HepG2 (cell line): ENCODE measurements around the gene FETUB. TPM values are rescaled to one million over a fixed set of nuclear protein-coding genes. Genes with fewer than 3 reads are reported as not detected.

ENCODE experiments used
- AKAP8 ChIP-seq: sonication (generic); formaldehyde crosslinking; IDR thresholded peaks from 2 replicates; pipeline ENCODE4 v1.5.1; 2020; ENCODE audit warnings: mild to moderate bottlenecking, missing genetic modification reagents
- DMTF1 ChIP-seq: sonication (generic); formaldehyde crosslinking; IDR thresholded peaks from 2 replicates; pipeline ENCODE4 v1.4.0; 2020; ENCODE audit warnings: mild to moderate bottlenecking, missing genetic modification reagents
- ETV6 ChIP-seq: sonication (generic); formaldehyde crosslinking; conservative IDR thresholded peaks from 2 replicates; pipeline ENCODE4 v1.4.0; 2020; ENCODE audit warnings: missing genetic modification reagents
- KDM4B ChIP-seq: sonication (generic); formaldehyde crosslinking; IDR thresholded peaks from 2 replicates; pipeline ENCODE4 v1.4.0; 2020; ENCODE audit warnings: missing genetic modification reagents
- NFATC3 ChIP-seq: sonication (generic); formaldehyde crosslinking; IDR thresholded peaks from 2 replicates; pipeline ENCODE4 v1.5.1; 2020; ENCODE audit warnings: mild to moderate bottlenecking, missing genetic modification reagents
- NR3C1 ChIP-seq: sonication (generic); formaldehyde crosslinking; IDR thresholded peaks from 2 replicates; pipeline ENCODE4 v1.4.0; 2020; ENCODE audit warnings: missing genetic modification reagents
- PCBP1 ChIP-seq: fragments of 200-400 bp; formaldehyde crosslinking; IDR thresholded peaks from 2 replicates; pipeline ENCODE4 v1.6.1; 2017; ENCODE audit warnings: mild to moderate bottlenecking, low read depth, low read length, borderline replicate concordance
- PHF20 ChIP-seq: sonication (generic); formaldehyde crosslinking; IDR thresholded peaks from 2 replicates; pipeline ENCODE4 v1.5.0; 2020; ENCODE audit warnings: mild to moderate bottlenecking, missing genetic modification reagents
- PRDM4 ChIP-seq: sonication (generic); formaldehyde crosslinking; IDR thresholded peaks from 2 replicates; pipeline ENCODE4 v1.9.0; 2021; ENCODE audit warnings: missing genetic modification reagents, borderline replicate concordance
- RAD51 ChIP-seq: fragments of 450-650 bp; IDR thresholded peaks from 2 replicates; pipeline ENCODE4 v1.6.1; 2016; ENCODE audit warnings: borderline replicate concordance
- SPEN ChIP-seq: sonication (generic); formaldehyde crosslinking; IDR thresholded peaks from 2 replicates; pipeline ENCODE4 v1.5.1; 2020; ENCODE audit warnings: low read depth, mild to moderate bottlenecking, missing genetic modification reagents
- TCF7L2 ChIP-seq: IDR thresholded peaks from 2 replicates; pipeline ENCODE4 v1.6.1; 2011; ENCODE audit warnings: mild to moderate bottlenecking, low read depth, low read length, moderate library complexity
- THAP11 ChIP-seq: IDR thresholded peaks from 2 replicates; pipeline ENCODE4 v1.6.1; 2016; ENCODE audit warnings: missing biosample characterization, missing genetic modification reagents
- TIGD3 ChIP-seq: sonication (generic); formaldehyde crosslinking; IDR thresholded peaks from 2 replicates; pipeline ENCODE4 v1.5.1; 2020; ENCODE audit warnings: mild to moderate bottlenecking, missing genetic modification reagents, borderline replicate concordance
- ZBTB3 ChIP-seq: sonication (generic); formaldehyde crosslinking; IDR thresholded peaks from 2 replicates; pipeline ENCODE4 v1.4.0; 2020; ENCODE audit warnings: low read depth, mild to moderate bottlenecking, moderate library complexity, missing genetic modification reagents, borderline replicate concordance
- ZFP41 ChIP-seq: sonication (generic); formaldehyde crosslinking; IDR thresholded peaks from 2 replicates; pipeline ENCODE4 v1.4.0; 2020; ENCODE audit warnings: mild to moderate bottlenecking, missing genetic modification reagents, borderline replicate concordance
- ZNF10 ChIP-seq: sonication (generic); formaldehyde crosslinking; IDR thresholded peaks from 2 replicates; pipeline ENCODE4 v1.4.0; 2020; ENCODE audit warnings: mild to moderate bottlenecking, low read depth, missing genetic modification reagents, borderline replicate concordance
- ZNF354B ChIP-seq: sonication (generic); formaldehyde crosslinking; IDR thresholded peaks from 2 replicates; pipeline ENCODE4 v1.8.0; 2022; ENCODE audit warnings: mild to moderate bottlenecking, missing genetic modification reagents
- ZNF530 ChIP-seq: sonication (generic); formaldehyde crosslinking; IDR thresholded peaks from 2 replicates; pipeline ENCODE4 v1.5.0; 2020; ENCODE audit warnings: low read depth, mild to moderate bottlenecking, missing genetic modification reagents
- ZNF547 ChIP-seq: sonication (generic); formaldehyde crosslinking; IDR thresholded peaks from 2 replicates; pipeline ENCODE4 v1.5.1; 2020; ENCODE audit warnings: mild to moderate bottlenecking, missing genetic modification reagents
- ZNF577 ChIP-seq: sonication (generic); formaldehyde crosslinking; IDR thresholded peaks from 2 replicates; pipeline ENCODE4 v1.4.0; 2020; ENCODE audit warnings: mild to moderate bottlenecking, low read depth, missing genetic modification reagents, borderline replicate concordance
- ZNF619 ChIP-seq: sonication (generic); formaldehyde crosslinking; IDR thresholded peaks from 2 replicates; pipeline ENCODE4 v1.4.0; 2020; ENCODE audit warnings: mild to moderate bottlenecking, missing genetic modification reagents
- ZNF678 ChIP-seq: sonication (generic); formaldehyde crosslinking; IDR thresholded peaks from 2 replicates; pipeline ENCODE4 v1.4.0; 2020; ENCODE audit warnings: mild to moderate bottlenecking, missing genetic modification reagents
- ZNF792 ChIP-seq: IDR thresholded peaks from 2 replicates; pipeline ENCODE4 v1.6.1; 2016
- polyA plus RNA-seq, 8 experiments: library from polyadenylated mRNA; depleted of rRNA in 3 of 8; stranded (reverse) in 7 of 8; unstranded in 1 of 8; fragments of >200 nt; fragmentation: Illumina TruSeq in 4 of 8; extraction: Trizol in 4 of 8; gene quantifications; 2 replicates each; pipeline versions ENCODE4 v1.2.1 to v1.2.3, GENCODE V29; 2011 to 2016; ENCODE audit warnings: low read depth in 4 of 8, missing spikeins in 1 of 8, mixed read lengths in 1 of 8; ENCODE audit not compliant: insufficient read depth in 1 of 8
- total RNA-seq, 5 experiments: library from RNA; depleted of rRNA; stranded (reverse); fragments of >200 nt; fragmentation: Illumina TruSeq; extraction: Trizol; gene quantifications; 2 replicates each; pipeline ENCODE4 v1.2.3, GENCODE V29; 2016; ENCODE audit warnings: low read depth in 1 of 5

The FETUB gene
- total and polyA plus RNA-seq, 2 of the 13 experiments (the other 11 are each of a cell fraction or from before 2014, with no cell fraction given), result 2.1 to 4.4 TPM

- TF ChIP-seq ZNF619, result 0 out of 2 replicates have a peak, but pooled peaks have one; percentile 32
- peak; percentile 94; the same call in 1 of the 2 replicates for TF ChIP-seq ZBTB3 (CRISPR knock-in tag)
- TF ChIP-seq PHF20 (CRISPR knock-in tag), result no peak
- TF ChIP-seq ZNF354B (CRISPR knock-in tag), result 0 out of 2 replicates have a peak, but pooled peaks have one; percentile 37
- TF ChIP-seq PCBP1, result no peak
- TF ChIP-seq ZNF792 (CRISPR knock-in tag), result peak; percentile 66; the same call in 1 of the 2 replicates
- TF ChIP-seq DMTF1 (CRISPR knock-in tag), result no peak
- peak; percentile 88; the same call in 1 of the 2 replicates for TF ChIP-seq TIGD3 (CRISPR knock-in tag)
- TF ChIP-seq AKAP8 (CRISPR knock-in tag), result peak; percentile 55; the same call in 1 of the 2 replicates
- TF ChIP-seq THAP11 (CRISPR knock-in tag), result peak; percentile 65
- no peak for TF ChIP-seq ZNF10 (CRISPR knock-in tag)
- TF ChIP-seq TCF7L2, result peak; percentile 67; the same call in 1 of the 2 replicates
- peak; percentile 94 for TF ChIP-seq SPEN
- no peak for TF ChIP-seq ZNF678
- 0 out of 2 replicates have a peak, but pooled peaks have one; percentile 27 for TF ChIP-seq ETV6
- TF ChIP-seq ZFP41 (CRISPR knock-in tag), result no peak
- peak; percentile 87; the same call in 1 of the 2 replicates for TF ChIP-seq NFATC3 (CRISPR knock-in tag)
- 0 out of 2 replicates have a peak, but pooled peaks have one; percentile 67 for TF ChIP-seq KDM4B (CRISPR knock-in tag)
- TF ChIP-seq ZNF547 (CRISPR knock-in tag), result peak; percentile 82
- TF ChIP-seq NR3C1, result no peak
- TF ChIP-seq ZNF530 (CRISPR knock-in tag), result 0 out of 2 replicates have a peak, but pooled peaks have one; percentile 52
- TF ChIP-seq PRDM4 (CRISPR knock-in tag), result no peak
- TF ChIP-seq ZNF577 (CRISPR knock-in tag), result no peak; the same call in 1 of the 2 replicates
- no peak for TF ChIP-seq RAD51
Observed at GRCh38 chr3:186612721-186613636, 27.2 kb upstream of the FETUB start, which contains the start of gene AHSG (continued).
